Subcutaneous abdominal adipose tissue (tissue), 5 donors: ENCODE results near the gene TSPAN18.

Experiments
- H3K27ac ChIP-seq: one replicate; pipeline ENCODE4 v1.7.0; 2013; ENCODE audit warnings: low read depth, mild to moderate bottlenecking, inconsistent platforms, low read length, moderate library complexity
- H3K27me3 ChIP-seq, 5 donors: one replicate each; pipeline ENCODE4 v1.7.0; 2013; ENCODE audit warnings: low read length in 5 of 5, inconsistent platforms in 1 of 5; ENCODE audit not compliant: control insufficient read depth in 5 of 5, insufficient read depth in 4 of 5
- H3K36me3 ChIP-seq, 5 donors: one replicate each; pipeline ENCODE4 v1.7.0; 2013; ENCODE audit warnings: low read length in 5 of 5; ENCODE audit not compliant: control insufficient read depth in 5 of 5, insufficient read depth in 5 of 5
- H3K4me1 ChIP-seq, 5 donors: one replicate each; pipeline ENCODE4 v1.7.0; 2013; ENCODE audit warnings: low read length in 5 of 5, mild to moderate bottlenecking in 3 of 5, moderate library complexity in 1 of 5; ENCODE audit not compliant: control insufficient read depth in 5 of 5, insufficient read depth in 5 of 5
- H3K4me3 ChIP-seq, 5 donors: one replicate each; pipeline ENCODE4 v1.7.0; 2013; ENCODE audit warnings: low read length in 5 of 5, low read depth in 1 of 5
- H3K9ac ChIP-seq, 5 donors: one replicate each; pipeline ENCODE4 v1.7.0; 2013; ENCODE audit warnings: low read length in 5 of 5, mild to moderate bottlenecking in 4 of 5, moderate library complexity in 3 of 5
- H3K9me3 ChIP-seq, 5 donors: one replicate each; pipeline ENCODE4 v1.7.0; 2013; ENCODE audit warnings: low read length in 5 of 5; ENCODE audit not compliant: control insufficient read depth in 5 of 5
- donor health status: healthy.
- donor health status: healthy.
- donor health status: healthy.
- donor health status: healthy.
- donor health status: healthy.

The TSPAN18 gene

DNA sequence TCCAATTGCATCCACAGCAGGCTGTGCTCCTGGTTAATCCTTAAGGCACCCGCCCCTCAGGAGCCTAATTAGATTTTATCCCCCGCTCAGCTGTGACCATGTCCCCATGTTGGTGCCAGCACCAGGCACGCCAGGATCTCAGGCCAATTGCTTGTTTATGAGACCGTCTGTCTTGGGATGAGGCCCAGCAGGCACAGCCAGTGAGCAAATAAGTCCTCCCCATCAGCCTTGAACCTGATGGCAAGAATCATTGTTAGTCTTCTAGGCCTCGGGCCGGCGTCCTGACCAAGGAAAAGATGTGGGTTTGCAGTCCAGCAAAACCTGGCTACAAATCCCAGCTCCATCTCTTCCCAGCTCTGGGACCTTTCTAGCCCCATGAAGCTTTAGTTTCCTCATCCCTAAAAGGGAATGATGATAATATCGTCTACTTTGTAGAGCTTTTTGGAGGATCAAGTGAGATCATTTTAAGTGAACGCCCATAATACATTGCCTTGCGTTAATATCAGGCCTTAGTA is 166.6 kb downstream of the TSPAN18 start:
- H3K9me3 ChIP-seq, result peaks cover 0 to under 1% (median 0%) of the 10 kb centered on the region in 5 donors
- no peaks in the 10 kb centered on the region for H3K36me3 ChIP-seq
- H3K4me3 ChIP-seq, result no peak overlapping the region
- peaks cover 0 to 16% (median 5%) of the 10 kb centered on the region in 5 donors for H3K4me1 ChIP-seq
- H3K9ac ChIP-seq, result no peak overlapping the region
- peaks cover 0 to 18% (median 6%) of the 10 kb centered on the region in 5 donors for H3K27me3 ChIP-seq
- no peak overlapping the region for H3K27ac ChIP-seq

DNA sequence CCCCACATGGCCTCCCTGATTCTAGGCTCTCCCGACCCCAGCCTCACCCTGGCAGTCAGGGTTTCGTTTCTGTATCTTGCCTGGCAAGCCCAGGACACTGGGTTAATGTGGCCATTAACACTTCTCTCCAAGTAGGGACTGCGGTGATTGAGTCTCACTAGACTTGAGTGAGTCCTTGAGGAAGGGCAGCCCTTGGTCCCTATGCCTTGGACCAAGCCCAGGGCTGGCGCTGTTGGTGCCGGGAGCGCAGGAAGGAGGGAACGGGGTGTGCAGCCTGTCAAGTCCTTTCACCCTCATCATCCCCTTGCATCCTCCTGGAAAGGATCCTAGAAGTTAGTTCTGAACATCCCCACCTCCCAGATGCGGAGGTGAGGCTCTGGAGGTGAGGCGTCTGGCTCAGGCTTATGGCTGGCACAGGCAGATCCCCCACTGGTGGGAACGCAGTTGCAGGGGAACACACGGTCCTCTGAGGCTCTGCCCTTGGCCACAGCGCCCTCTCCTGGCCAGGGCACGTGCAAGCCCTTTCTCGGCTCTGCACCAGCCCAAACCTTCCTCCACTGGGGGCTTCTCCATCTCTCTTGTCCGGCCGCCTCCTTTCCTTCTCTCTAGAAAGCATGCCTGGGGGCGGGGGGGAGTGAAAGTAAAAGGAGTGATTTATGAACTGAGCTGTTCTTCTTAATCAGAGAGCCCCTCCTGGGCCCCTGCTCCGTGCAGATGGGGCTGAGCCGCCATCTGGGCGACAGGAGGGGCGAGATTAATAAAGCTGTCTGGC is 167.3 kb downstream of the TSPAN18 start:
- H3K36me3 ChIP-seq, result peaks cover 0 to 6% (median 0%) of the 10 kb centered on the region in 5 donors
- peaks cover 0 to 8% (median 6%) of the 10 kb centered on the region in 5 donors for H3K9me3 ChIP-seq
- peaks cover 0 to 18% (median 6%) of the 10 kb centered on the region in 5 donors for H3K27me3 ChIP-seq
- no peak overlapping the region for H3K27ac ChIP-seq
- H3K9ac ChIP-seq, result no peak overlapping the region
- peaks cover 0 to 16% (median 5%) of the 10 kb centered on the region in 5 donors for H3K4me1 ChIP-seq
- peak overlapping the region in 2 of 5 donors; percentile 6 to 20 for H3K4me3 ChIP-seq

DNA sequence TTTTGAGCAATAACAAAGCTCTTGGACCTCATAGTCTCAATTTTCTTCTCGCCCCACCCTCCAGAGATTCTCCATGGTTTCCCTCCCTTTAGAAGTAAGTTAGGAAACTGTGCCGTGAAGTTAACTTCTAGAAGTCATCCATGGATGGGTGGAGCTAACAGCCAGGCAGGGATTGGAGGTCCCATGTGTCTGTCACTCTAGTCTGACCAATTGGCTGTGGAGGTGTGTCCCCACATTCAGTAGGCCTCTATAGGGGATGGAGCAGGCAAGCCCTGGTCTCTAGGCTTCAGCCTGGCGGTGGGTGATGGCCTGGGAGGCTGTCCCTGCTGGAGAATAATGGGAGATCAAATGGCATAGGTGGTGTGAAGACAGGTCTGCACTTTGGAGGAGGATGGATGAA is 173.2 kb downstream of the TSPAN18 start:
- Histone ChIP-seq H3K4me1 (no peaks in the 10 kb centered on the region), H3K9ac (no peak overlapping the region), H3K36me3 (peaks cover 0 to 6% (median 0%) of the 10 kb centered on the region in 5 donors), H3K4me3 (no peak overlapping the region), H3K27me3 (peaks cover 0 to 11% (median 4%) of the 10 kb centered on the region in 5 donors), H3K9me3 (peaks cover 0 to 8% (median 6%) of the 10 kb centered on the region in 5 donors), H3K27ac (no peak overlapping the region)

GRCh38 chr11:44901120-44901633 is 174.4 kb downstream of the TSPAN18 start:
- Histone ChIP-seq H3K27me3 (peaks cover 0 to 7% (median 0%) of the 10 kb centered on the region in 5 donors), H3K4me3 (no peak overlapping the region), H3K9me3 (peaks cover 0 to 8% (median 6%) of the 10 kb centered on the region in 5 donors), H3K27ac (no peak overlapping the region), H3K36me3 (peaks cover 0 to 6% (median 0%) of the 10 kb centered on the region in 5 donors), H3K9ac (no peak overlapping the region), H3K4me1 (no peaks in the 10 kb centered on the region)

DNA sequence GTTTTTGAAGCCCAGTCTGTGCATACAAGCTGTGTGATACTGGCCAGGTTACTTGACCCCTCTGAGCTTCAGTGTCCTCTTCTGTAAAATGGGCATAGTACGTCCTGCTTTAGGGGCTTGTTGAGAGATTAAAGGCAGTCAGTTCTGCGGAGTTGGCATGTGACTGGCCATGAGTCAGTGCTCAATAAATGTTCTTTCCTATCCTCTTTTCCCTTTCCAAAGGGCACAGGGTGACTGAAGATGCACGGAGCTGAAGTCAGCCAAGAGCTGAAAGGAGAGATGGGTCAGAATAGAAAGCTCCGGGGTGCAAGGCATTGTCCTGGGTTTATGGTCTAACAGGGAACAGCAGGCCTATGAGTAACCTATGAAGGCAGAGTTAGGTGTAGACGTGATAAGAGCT is 175.0 kb downstream of the TSPAN18 start:
- Histone ChIP-seq H3K4me1 (no peaks in the 10 kb centered on the region), H3K9me3 (peaks cover 0 to 8% (median 6%) of the 10 kb centered on the region in 5 donors), H3K36me3 (peaks cover 0 to 6% (median 0%) of the 10 kb centered on the region in 5 donors), H3K4me3 (no peak overlapping the region), H3K27me3 (peaks cover 0 to 4% (median 0%) of the 10 kb centered on the region in 5 donors), H3K9ac (no peak overlapping the region), H3K27ac (no peak overlapping the region)

DNA sequence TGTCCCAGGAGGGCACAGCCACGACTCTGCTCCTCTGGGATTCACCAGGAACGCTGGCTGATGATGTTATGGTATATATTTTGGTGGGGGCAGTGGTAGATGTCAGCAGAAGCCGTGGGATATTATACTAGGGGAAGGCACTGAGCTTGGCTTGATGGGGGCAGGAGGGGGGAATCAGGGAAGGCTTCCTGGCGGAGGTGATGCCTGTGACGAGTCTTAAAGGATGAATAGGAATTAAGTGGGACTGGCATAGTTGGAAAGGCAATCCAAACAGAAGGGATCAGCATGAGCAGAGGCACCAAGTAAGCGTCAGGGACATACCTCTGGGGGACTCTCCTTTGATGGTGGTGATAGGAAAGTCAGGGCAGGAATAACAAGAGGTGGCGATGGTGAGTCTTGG is 176.3 kb downstream of the TSPAN18 start:
- no peak overlapping the region for H3K9ac ChIP-seq
- H3K36me3 ChIP-seq, result peaks cover 0 to 6% (median 0%) of the 10 kb centered on the region in 5 donors
- no peaks in the 10 kb centered on the region for H3K4me1 ChIP-seq
- no peak overlapping the region for H3K27ac ChIP-seq
- H3K9me3 ChIP-seq, result peaks cover 0 to 8% (median 6%) of the 10 kb centered on the region in 5 donors
- H3K27me3 ChIP-seq, result peaks cover 0 to 2% (median 0%) of the 10 kb centered on the region in 5 donors
- no peak overlapping the region for H3K4me3 ChIP-seq

DNA sequence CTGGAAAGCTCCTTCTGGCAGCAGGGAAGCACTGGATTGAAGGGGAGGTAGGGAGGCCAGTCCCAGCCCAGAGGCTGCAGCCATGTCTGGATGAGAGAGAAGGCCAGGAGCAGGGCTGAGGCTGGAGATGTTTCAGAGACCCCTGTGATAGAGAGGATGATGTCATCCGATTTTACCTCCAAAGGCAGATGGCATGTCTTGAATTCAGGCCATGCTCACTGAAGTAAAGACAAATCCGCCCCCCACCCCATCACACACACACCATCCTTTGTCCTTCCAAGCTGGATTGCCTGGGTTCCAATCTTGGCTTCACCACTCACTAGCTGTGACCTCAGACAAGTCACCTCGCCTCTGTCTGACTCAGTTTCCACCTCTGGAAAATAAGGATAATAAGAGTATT is 176.8 kb downstream of the TSPAN18 start:
- Histone ChIP-seq H3K36me3 (peaks cover 0 to 5% (median 0%) of the 10 kb centered on the region in 5 donors), H3K4me1 (no peaks in the 10 kb centered on the region), H3K4me3 (no peak overlapping the region), H3K9me3 (peaks cover 0 to 5% (median 4%) of the 10 kb centered on the region in 5 donors), H3K27me3 (peaks cover 0 to 2% (median 0%) of the 10 kb centered on the region in 5 donors), H3K27ac (no peak overlapping the region), H3K9ac (no peak overlapping the region)

DNA sequence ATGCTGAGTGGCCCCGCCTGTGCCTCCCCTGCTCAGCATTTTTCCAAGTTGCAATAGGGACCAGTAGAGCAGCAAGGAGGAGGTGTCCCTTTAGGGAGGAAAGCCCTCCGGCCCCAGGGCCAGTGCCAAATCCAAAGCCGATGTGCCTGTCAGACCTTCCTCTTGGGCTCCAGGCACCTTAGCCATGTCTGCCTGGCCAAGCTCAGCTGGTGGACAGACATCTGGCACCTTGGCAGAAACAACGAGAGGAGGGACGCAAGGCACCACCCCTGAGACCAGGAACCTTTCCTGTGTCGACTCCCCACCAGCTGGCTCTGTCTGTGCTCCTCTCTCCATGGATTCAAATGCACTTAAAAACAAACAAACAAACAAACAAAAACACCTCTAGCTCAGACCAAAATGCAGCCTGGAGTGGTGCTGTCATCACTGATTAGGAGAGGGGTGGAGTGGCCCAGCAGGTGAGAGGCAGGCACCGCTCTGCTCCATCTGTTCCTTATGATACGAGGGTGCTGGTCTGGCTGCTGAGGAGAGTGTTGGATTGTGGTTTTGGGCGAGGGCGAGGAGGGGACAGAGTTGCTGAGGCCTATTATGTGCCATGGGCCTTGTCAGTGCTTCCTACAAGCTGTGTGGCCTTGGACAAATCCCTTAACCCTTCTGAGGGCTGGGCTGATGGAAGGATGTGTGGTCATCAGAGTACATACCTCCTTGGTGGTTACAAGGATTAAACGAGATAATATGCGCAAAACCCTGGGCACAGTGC is 177.7 kb downstream of the TSPAN18 start:
- Histone ChIP-seq H3K4me1 (no peaks in the 10 kb centered on the region), H3K4me3 (no peak overlapping the region), H3K9ac (peak overlapping the region in 1 of 5 donors; percentile 15), H3K27ac (no peak overlapping the region), H3K9me3 (no peaks in the 10 kb centered on the region), H3K27me3 (peaks cover 0 to 2% (median 0%) of the 10 kb centered on the region in 5 donors), H3K36me3 (no peaks in the 10 kb centered on the region)

DNA sequence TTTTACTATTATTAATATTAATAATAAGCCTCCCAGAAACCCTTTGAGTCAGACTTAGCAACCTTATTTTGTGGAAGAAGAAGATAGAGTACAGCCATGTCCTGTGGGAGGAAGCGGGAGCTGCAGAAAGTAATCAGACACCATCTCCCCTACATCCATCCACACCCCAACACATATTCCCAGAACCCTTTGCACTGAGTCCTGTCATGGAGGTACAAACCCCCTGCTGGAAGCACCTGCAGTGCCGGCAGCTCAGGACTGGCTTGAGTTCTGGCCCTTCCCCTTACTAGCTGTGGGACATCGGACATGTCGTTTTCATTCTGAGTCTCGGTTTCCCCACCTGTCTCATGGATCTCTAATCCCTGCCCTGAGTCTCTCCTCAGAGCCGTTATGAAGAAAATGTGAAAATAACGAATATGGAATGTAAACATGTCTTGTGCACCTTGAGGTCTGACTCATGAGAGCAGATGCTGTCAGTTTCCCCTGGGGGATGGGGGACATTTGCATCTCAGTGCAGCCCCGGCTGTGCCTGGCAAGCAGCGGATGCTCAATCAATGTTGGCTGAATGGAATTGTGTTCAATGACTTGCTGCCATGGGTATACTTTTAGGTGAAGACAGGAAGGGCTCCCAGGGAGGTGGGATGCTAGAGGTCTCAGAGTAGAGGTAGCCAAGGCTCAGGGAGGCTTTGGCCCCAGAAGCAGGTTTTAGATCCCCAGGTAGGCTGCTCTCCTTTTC is 178.5 kb downstream of the TSPAN18 start:
- Histone ChIP-seq H3K27me3 (peaks cover 0 to 2% (median 0%) of the 10 kb centered on the region in 5 donors), H3K36me3 (peaks cover 0 to 5% (median 0%) of the 10 kb centered on the region in 5 donors), H3K4me1 (no peaks in the 10 kb centered on the region), H3K4me3 (no peak overlapping the region), H3K27ac (no peak overlapping the region), H3K9me3 (no peaks in the 10 kb centered on the region), H3K9ac (no peak overlapping the region)
